SK-MEL-5 (cell line): ENCODE data around the gene TENM3. TPM values are rescaled to one million over a fixed set of nuclear protein-coding genes. Genes with fewer than 3 reads are reported as not detected.

ENCODE experiments used
- DNase-seq: peaks from one replicate; pipeline ENCODE4 v3.0.0-alpha.2; 2016; ENCODE audit warnings: low read depth, low spot score
- in situ Hi-C: cut with HindIII; loops from 2 replicates; pipeline ENCODE4 v1.10.0; 2016; ENCODE audit warnings: low sequenced_read_pairs, high pct_unique_total_duplicates, low pct_unique_long_range_greater_than_20kb
- total RNA-seq: library from RNA; depleted of rRNA; stranded (reverse); fragments of >200 nt; shearing (Covaris generic); gene quantifications from 2 replicates; pipeline ENCODE4 v1.2.3, GENCODE V29; 2014

Gene TENM3
- total RNA-seq, 1 experiment from 2014 or later = 38.1 TPM

DNA sequence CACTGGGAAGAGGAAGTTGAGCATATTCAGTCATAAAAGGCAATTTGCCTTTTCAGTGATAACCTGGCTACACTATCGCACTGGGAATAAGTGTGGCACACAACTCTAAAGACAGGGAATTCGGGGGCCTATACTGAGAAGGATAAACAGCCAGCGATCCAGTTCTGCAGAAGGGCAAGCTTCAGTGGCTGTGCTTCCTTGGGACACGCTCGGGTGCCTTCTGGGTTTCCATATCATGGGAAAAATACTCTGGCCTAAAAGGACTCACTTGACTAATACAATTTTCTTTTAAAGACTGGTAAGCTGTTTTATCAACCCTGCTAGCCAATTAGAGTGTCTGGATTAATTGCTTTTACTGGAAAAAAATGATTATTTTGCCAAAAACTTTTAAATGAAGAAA, 58.5 kb downstream of the TENM3 start:
- in situ Hi-C loops = no loop called here
- DNase-seq = no peak

DNA sequence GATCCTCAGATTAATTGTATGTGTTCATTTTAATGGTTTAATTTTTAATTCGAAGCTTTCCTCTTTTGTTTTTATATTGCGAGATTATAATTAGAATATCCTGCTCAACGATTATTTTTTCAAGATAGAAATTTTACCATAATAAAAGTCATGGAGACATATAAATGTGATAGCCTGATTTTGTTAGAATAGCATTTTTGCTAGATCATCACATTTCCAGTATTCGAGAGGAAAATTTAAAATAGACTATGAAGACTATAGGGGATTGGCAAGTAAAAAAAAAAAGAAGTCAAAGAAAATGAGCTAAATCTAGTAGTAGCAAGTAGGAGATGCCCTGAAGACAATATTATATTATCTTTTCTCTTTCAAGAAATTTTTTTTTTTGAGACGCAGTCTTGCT, 60.6 kb downstream of the TENM3 start:
- in situ Hi-C loops = no loop called here
- DNase-seq = no peak

DNA sequence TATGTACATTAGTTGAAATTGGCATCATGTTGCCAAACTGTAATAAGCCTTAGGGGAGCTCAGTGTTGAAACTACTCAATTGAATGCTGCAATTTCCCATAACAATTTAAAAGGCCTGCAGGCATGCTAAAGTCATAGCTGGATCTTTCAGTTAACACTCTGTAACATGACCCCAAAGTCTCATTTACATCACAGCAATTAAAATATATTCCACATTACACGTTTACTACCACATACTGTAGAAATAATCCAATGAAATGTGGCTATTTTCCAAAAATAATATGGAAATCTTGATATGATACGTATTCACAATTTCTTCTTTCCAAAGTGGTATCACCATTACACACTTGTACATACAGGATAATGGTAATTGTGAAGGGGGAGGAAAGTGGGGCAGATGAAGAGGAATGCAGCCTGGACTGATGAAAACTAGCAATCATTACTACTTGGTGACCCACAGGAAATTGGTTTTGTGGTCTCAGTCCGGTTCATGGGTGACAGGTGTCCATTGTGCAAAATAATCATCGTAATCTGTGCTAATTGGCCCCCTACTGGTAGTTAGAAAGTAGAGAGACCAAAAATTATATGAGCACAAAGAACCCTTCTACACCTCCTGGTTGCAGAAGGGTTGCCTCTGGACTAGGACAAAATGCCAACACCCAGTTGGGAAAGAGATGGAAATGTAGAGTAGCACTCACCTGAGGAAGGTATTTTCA, 63.7 kb downstream of the TENM3 start:
- in situ Hi-C loops = no loop called here
- DNase-seq = peak; percentile 47

DNA sequence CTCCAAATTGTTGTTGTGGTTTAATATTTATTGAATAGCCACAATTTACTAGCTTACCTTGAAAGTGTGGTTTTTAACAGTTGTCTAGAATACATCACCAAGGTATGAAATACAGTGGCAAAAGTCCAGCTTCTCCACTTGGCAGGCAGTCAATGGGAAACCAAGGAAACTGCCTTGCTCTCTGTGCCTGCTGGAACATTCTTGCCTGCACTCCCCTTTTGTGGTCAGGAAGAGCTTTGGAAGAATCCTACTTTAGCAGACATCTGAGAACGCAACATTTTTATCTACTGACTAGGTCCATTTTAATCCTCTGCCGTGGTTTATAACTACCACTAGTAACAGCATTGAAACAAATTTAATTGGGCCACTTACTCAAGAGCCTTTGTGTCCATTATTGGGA, 64.5 kb downstream of the TENM3 start:
- in situ Hi-C loops = no loop called here
- no peak for DNase-seq

GRCh38 chr4:182309877-182310276, 66.7 kb downstream of the TENM3 start:
- no peak for DNase-seq
- in situ Hi-C loops = no loop called here

DNA sequence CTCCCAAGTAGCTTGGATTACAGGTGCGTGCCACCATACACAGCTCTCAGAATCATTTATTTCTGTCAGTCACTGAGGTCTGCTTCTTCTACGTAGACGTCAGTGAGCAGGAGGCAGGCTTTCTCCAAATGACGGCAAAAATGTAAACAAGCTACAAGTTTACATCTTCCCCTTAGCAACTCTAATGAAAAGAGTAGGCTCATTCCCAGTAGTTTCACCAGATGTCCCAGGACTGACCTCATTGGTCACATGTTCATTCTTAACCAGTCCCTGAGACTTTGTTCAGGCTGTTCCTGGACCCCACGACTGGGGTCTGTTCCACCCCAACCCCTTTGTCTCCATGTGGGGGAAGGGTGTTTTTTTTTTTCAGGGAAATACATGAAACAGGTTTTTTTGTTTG, 67.1 kb downstream of the TENM3 start:
- no peak for DNase-seq
- in situ Hi-C loops = no loop called here

DNA sequence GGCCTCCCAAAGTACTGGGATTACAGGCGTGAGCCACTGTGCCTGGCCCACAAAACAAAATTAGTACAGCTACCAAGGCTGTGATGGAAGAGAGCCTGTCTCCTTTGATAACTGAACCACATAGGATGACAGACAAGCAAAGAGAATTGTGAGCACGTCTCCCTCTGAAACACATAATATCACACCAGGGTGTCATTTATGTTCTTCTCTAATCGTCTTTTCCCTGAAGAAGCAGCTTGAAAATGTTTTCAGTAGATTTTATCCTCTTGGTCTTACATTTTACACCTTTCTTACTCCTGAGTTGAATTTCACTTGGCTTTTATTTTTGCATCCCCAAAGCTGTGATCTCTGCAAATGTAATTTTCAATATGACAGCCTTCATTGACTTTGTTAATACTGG, 67.8 kb downstream of the TENM3 start:
- no peak for DNase-seq
- in situ Hi-C loops = no loop called here

- in situ Hi-C loops = no loop called here
- no peak for DNase-seq
Observed at GRCh38 chr4:182314537-182314936, 71.3 kb downstream of the TENM3 start.

DNA sequence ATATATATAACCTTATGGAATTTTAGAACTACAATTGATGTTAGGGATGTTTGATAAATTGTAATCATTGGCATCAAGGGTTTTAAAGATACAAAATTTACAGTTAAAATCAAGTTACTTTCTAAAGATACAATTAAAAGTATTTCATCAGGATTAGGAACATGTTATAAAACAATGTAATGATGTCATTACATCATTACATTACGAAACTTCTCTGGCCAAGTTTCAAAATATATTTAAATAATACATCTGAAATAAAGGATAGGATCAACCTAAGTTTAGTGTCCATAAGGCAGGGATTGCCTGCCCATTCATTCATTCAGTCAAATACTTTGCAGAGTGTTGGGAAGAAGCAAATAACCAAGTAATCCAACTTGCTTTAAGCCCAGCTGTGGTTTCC, 75.1 kb downstream of the TENM3 start:
- no peak for DNase-seq
- in situ Hi-C loops = no loop called here

DNA sequence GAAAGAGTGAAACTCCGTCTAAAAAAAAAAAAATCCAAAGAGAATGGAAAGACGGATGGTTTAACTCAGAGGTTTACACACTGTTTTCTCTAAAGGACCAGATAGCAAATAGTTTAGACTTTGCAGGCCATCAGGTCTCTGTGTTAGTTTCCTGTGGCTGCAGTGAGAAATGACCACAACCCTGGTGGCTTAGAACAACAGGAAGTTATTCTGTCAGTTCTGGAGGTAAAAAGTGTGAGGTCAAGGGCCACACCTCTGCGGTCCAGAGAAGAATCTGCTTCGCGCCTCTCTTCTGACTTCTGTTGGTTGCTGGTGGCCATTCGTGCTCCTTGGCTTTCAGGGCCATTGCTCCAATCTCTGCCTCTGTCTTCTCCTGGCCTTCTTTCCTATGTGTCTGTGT, 76.9 kb downstream of the TENM3 start:
- DNase-seq = no peak
- in situ Hi-C loops = no loop called here

- no peak for DNase-seq
- in situ Hi-C loops = no loop called here
Observed at GRCh38 chr4:182320580-182320979, 77.4 kb downstream of the TENM3 start.

DNA sequence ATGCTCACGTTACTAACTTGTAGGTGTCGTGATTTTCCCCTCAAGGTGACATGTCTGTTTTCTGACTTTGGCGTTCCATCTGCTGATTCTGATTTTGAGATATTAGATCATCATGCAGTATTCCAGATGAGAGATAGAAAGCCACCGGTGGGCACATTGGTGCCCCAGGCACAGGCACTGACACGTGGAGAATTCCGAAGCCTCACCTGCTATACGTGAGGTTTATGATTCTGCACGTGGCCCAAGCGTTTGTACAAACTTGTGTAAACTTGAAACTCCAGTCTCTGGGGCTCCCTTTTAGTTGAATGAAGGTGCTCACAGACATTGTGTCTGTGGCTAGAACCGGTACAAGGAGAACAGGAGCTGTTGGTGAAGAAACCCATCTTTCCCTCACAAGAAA, 81.1 kb downstream of the TENM3 start:
- no peak for DNase-seq
- in situ Hi-C loops = no loop called here

GRCh38 chr4:182325397-182325796, 82.2 kb downstream of the TENM3 start:
- in situ Hi-C loops = no loop called here
- DNase-seq = no peak

GRCh38 chr4:182325848-182326255, 82.7 kb downstream of the TENM3 start:
- in situ Hi-C loops = no loop called here
- DNase-seq = no peak

DNA sequence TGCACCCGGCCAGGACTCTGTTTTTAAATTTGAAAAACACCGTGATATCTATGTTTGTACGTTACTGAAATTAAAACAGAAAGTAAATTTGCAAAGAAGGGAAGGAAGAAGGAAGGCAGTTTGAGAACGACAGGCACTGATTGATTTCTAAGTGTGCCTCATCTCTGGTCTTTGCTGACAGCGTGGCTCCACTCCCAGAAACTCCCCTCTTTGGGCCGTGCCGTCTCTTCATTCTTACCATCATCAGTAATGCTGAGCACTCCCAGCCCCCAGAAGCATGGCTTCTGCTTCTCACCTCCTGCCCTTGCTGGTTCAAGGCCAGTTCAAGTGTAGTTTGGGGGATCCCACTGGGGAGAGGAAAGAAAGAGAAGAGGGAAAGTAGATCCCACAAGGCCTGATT, 85.3 kb downstream of the TENM3 start:
- in situ Hi-C loops = no loop called here
- DNase-seq = no peak

GRCh38 chr4:182337366-182337765, 94.2 kb downstream of the TENM3 start:
- in situ Hi-C loops = no loop called here
- no peak for DNase-seq

- DNase-seq = no peak
- in situ Hi-C loops = no loop called here
Observed at GRCh38 chr4:182338063-182338462, 94.9 kb downstream of the TENM3 start.

- in situ Hi-C loops = no loop called here
- no peak for DNase-seq
Observed at GRCh38 chr4:182338746-182339145, 95.5 kb downstream of the TENM3 start.

- DNase-seq = no peak
- in situ Hi-C loops = no loop called here
Observed at GRCh38 chr4:182339221-182339641, 96.0 kb downstream of the TENM3 start.

- no peak for DNase-seq
- in situ Hi-C loops = no loop called here
Observed at GRCh38 chr4:182343453-182343852, 100.3 kb downstream of the TENM3 start.
